ENCODE data around the gene PDS5B.
"Not testable (repeated sequence)": the region's sequence is repeated elsewhere in the genome, so short reads cannot be mapped to it uniquely, and the experiment has no call there.

The PDS5B gene

DNA sequence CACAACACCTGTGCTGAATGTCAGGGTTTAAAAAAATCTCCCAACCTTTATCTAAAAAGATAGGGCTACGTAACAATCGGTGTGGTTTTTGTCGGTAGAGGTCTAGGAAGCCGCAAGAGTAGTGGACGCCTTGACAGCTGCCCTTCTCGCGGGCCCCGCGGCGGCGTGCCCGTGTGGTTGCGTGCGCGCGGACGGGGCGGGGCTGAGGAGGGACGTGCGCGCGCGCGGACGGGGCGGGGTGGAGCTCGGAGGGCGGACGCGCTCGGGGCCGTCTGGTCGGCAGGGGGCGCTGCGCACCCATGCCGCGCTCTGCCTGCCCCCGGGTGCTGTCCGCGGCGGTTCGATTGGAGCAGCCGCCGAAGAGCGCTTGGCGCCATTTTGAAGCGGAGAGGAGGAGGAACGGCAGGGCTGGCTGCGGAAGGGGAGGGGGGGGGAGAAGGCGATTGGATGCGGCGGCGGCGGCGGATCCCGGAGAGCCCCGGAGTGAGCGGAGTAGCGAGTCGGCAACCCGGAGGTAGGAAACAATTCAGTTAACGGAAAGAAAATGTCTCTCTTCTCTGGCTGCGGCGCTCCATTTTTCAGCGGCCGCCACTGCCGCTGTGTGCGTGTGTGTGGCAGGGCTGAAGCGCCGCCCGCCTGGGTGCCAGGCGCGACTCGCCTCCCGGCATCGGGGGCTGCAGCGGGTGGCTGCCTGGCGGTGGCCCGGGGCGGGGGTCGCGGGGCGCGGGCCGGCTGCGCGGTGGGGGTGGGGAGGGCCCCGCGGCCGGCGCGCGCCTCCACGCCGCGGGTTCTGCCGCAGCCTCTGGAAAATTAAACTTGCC lies at the start of gene PDS5B:
Gene PDS5B (plus strand): TSS at position 373 of the 821 bp plus-strand sequence. CDS start 62,321 bp downstream, outside the sequence.
- peak; percentile 79 to 98 (median 95) for DNase-seq
- intact Hi-C loops (cut with DNase I): loop anchor here (2.0 to 10.0 kb wide), 3 partner anchors 53 to 956 kb away; no protein-coding TSS in a partner anchor

GRCh38 chr13:32537580-32538142 lies 48.6 kb upstream of the PDS5B start:
- intact Hi-C loops (cut with DNase I): loop anchor here (10.0 kb wide), 1 partner anchor 113 kb away; the partner anchor contains the start of gene N4BP2L1
- DNase-seq: peak in 30 of 42 donors; percentile 5 to 55 (median 18)

- intact Hi-C loops (cut with DNase I): loop anchor here (10.0 kb wide), 1 partner anchor 113 kb away; the partner anchor contains the start of gene N4BP2L1
- DNase-seq: peak in 39 of 42 donors; percentile 4 to 73 (median 37)
Measured at GRCh38 chr13:32538143-32538620, 48.1 kb upstream of the PDS5B start.

DNA sequence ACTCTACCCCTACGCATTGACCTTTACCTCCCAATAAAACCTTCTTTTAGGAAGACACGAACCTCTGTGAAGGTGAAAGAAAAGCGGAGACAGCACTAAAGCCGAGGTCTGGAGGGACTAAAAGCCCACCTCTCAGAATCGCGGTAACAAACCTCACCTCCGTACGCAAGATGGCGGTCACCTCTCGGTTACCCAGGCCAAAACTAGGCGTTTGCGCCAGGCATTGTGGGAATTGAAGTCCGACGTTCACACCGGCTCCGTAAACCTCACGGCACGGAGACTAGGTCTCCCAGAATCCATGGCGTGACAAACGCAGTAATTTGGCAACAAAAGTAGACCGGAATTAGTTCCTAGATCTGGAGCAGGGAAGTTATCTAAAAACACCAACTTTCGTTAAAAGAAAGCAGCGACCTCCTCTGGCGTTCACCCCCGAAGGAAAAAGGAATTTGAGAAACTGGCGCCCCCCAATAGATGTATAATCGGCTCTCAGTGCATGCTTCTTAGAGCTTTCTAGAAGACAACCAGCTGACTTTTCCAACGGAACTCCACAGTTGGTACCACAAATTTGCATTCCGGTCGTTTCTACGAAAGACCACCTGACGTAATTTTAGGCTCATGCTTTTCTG lies 47.5 kb upstream of the PDS5B start, which contains the start of gene N4BP2L2:
Gene N4BP2L2 (minus strand): TSS at position 175 of the 626 bp plus-strand sequence. CDS start 1,768 bp downstream, outside the sequence.
- peak; percentile 91 to 98 (median 96) for DNase-seq
- intact Hi-C loops (cut with DNase I): loop anchor here (10.0 kb wide), 1 partner anchor 114 kb away; the partner anchor contains the start of gene N4BP2L1

GRCh38 chr13:32542221-32542620 lies 44.0 kb upstream of the PDS5B start:
- intact Hi-C loops (cut with DNase I): no loop called here
- no peak for DNase-seq

DNA sequence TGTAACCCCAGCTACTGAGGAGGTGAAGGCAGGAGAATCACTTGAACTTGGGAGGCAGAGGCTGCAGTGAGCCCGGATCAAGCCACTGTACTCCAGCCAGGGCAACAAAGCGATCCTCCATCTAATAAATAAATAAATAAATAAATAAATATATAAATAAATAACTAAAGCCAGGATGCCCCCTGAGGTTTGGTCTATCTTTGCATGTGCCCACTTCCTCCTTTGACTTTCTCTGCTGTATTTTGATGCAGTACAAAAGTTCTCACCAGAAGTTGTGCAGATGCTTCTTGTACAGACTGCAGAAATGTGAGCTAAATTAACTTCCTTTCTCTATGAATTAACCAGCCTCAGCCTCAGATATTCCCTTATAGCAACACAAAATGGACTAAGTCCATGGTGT lies 41.2 kb upstream of the PDS5B start:
- no peak for DNase-seq
- intact Hi-C loops (cut with DNase I): no loop called here

DNA sequence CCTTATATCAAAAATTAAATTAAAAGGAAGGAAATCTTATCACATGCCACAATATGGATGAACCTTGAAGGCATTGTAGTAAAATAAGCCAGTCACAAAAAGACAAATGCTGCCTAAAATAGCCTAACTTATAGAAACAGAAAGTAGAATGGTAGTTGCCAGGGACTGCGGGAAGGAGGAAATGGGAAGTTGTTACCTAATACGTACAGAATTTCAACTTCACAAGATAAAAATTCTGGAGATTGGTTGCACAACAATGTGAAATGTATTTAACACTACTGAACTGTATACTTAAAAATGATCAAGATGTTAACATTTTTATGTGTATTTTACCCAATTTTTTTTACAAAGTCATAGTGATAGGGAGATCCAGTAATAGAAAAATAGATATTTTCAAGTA lies 37.4 kb upstream of the PDS5B start:
- intact Hi-C loops (cut with DNase I): no loop called here
- no peak for DNase-seq

DNA sequence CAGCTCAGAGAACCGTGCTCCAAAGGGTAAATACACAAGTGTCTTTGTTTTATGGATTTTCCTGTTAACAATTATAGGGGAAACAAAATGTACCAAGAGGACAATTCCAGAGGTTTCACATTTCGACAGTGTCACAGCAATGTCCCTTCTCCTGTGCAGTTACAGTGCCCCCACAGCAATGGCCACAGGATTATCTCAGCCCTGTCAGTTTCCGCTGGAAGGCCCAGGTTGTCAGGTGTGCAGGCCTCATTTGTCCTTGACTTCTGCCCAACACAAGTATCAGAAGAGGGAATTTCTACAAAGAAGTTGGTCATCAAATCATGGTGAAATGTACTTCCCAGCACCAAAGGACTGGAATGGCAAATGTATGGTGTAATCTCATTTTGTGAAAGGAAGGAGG lies 36.5 kb upstream of the PDS5B start:
- DNase-seq: no peak
- intact Hi-C loops (cut with DNase I): no loop called here

DNA sequence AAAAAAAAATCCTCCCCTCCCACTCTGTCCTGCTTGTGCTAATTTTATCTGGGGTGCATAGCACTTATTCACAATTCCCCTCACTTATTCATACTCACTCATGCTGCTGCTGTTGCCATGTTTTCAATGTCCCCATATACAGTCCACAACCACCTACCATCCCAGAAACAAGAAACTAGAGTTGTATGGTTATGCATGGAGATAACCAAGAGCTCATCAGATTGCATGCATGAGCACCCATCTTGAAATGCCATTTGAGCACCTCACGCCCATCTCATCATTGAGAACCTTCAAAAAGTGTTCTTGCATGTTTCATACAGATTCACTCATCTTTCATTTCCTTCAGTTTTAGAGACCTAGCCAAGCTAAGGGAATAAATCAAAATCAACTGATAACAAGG lies 32.5 kb upstream of the PDS5B start:
- DNase-seq: no peak
- intact Hi-C loops (cut with DNase I): no loop called here

DNA sequence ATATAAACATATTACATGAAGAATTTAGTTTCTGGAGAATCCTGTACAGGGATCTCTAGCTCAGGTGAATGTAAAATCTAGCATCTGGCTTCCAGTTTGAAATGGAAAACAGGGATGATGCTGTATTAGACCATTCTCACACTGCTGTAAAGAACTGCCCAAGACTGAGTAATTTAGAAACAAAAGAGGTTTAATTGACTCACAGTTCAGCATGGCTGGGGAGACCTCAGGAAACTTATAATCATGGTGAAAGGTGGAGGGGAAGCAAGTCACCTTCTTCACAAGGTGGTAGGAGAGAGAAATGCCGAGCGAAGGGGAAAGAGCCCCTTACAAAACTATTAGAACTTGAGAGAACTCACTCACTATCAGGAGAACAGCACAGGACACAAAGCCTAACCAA lies 30.6 kb upstream of the PDS5B start:
- no peak for DNase-seq
- intact Hi-C loops (cut with DNase I): no loop called here

- DNase-seq; intact Hi-C loops (cut with DNase I): not testable (repeated sequence)
Measured at GRCh38 chr13:32560842-32561241, 25.4 kb upstream of the PDS5B start.

- intact Hi-C loops (cut with DNase I); DNase-seq: not testable (repeated sequence)
Measured at GRCh38 chr13:32575687-32576086, 10.6 kb upstream of the PDS5B start.

DNA sequence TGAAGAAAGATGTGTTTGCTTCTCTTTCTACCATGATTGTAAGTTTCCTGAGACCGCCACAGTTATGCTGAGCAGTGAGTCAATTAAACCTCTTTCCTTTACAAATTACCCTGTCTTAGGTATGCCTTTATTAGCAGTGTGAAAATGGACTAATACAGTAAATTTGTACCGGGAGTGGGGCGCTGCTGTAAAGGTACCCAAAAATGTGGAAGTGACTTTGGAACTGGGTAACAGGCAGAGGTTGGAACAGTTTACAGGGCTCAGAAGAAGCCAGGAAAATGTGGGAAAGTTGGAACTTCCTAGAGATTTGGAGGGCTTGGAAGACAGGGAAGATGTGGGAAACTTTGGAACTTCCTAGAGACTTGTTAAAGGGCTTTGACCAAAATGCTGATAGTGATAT lies 9.2 kb upstream of the PDS5B start:
- intact Hi-C loops (cut with DNase I): no loop called here
- no peak for DNase-seq

DNA sequence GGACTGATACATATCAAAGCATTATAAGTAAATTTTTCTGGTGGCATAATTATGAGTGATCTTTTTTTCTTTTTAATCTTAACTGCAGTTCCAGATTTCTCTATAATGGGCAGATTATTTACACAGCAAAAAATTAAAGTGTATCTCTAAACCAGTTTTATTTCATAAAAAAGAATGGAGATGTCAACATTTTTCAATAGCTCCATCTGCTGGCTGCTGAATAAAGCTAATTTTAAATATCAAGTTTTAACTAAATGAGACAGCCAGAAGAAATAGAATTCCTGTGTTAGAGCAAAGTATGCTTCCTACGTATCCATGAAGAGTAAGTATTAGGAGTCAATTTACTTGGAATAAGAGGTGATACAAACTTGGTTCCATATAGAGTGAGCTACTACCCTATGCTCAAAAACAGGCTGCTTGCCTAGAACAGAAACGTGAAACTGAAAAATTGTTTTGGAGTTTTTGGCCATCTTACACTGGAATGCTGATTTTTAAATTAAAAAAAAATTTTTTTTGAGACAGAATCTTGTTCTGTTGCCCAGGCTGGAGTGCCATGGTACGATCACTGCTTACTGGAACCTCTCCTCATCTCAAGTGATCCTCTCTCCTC lies 5.0 kb upstream of the PDS5B start:
- intact Hi-C loops (cut with DNase I): loop anchor here (10.0 kb wide), 1 partner anchor 196 kb away; no protein-coding TSS in a partner anchor

GRCh38 chr13:32582281-32582680 lies 4.0 kb upstream of the PDS5B start:
- DNase-seq: no peak
- intact Hi-C loops (cut with DNase I): loop anchor here (10.0 kb wide), 1 partner anchor 197 kb away; no protein-coding TSS in a partner anchor

More for the DNA sequence above, 5.0 kb upstream of the PDS5B start:
- DNase-seq: peak in 1 of 42 donors; percentile 13

GRCh38 chr13:32582991-32583390 lies 3.3 kb upstream of the PDS5B start:
- no peak for DNase-seq
- intact Hi-C loops (cut with DNase I): loop anchor here (10.0 kb wide), 1 partner anchor 198 kb away; no protein-coding TSS in a partner anchor

- DNase-seq: peak in 18 of 42 donors; percentile 2 to 36 (median 13)
- intact Hi-C loops (cut with DNase I): loop anchor here (2.0 to 10.0 kb wide), 3 partner anchors 53 to 957 kb away; no protein-coding TSS in a partner anchor
Measured at GRCh38 chr13:32585550-32586079, 637 bp upstream of the PDS5B start.

Data from head of caudate nucleus (tissue), 42 donors.